Mammary epithelial cell (primary cell): ENCODE measurements around the gene GNL3.

Experiments used
- EZH2 ChIP-seq: IDR thresholded peaks from 2 replicates; pipeline ENCODE4 v1.6.1; 2012; ENCODE audit warnings: low read length, inconsistent platforms, borderline replicate concordance
- TF ChIP-seq, protein P1 (sequence below), 2 donors: IDR thresholded peaks in 1 of 2; conservative IDR thresholded peaks in 1 of 2; 2 replicates each; pipeline ENCODE4 v1.5.1; 2011 to 2012; ENCODE audit warnings: inconsistent platforms in 2 of 2, low read length in 2 of 2, mild to moderate bottlenecking in 2 of 2, control low read depth in 1 of 2, low read depth in 1 of 2; ENCODE audit not compliant: insufficient read depth in 1 of 2; ENCODE audit errors: extremely low read depth in 1 of 2

- TF ChIP-seq, protein P1, sequence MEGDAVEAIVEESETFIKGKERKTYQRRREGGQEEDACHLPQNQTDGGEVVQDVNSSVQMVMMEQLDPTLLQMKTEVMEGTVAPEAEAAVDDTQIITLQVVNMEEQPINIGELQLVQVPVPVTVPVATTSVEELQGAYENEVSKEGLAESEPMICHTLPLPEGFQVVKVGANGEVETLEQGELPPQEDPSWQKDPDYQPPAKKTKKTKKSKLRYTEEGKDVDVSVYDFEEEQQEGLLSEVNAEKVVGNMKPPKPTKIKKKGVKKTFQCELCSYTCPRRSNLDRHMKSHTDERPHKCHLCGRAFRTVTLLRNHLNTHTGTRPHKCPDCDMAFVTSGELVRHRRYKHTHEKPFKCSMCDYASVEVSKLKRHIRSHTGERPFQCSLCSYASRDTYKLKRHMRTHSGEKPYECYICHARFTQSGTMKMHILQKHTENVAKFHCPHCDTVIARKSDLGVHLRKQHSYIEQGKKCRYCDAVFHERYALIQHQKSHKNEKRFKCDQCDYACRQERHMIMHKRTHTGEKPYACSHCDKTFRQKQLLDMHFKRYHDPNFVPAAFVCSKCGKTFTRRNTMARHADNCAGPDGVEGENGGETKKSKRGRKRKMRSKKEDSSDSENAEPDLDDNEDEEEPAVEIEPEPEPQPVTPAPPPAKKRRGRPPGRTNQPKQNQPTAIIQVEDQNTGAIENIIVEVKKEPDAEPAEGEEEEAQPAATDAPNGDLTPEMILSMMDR (conservative IDR thresholded peaks at IDR 0.05 in 1 of 2, IDR thresholded peaks at IDR 0.05 in 1 of 2; ENCODE audit: extremely low read depth in 1 of 2, insufficient read depth in 1 of 2, low read depth in 1 of 2, low read length in 2 of 2): no peak
- TF ChIP-seq EZH2: no peak
Observed at GRCh38 chr3:52715714-52716305, 30.0 kb downstream of the GNL3 start.
